Left colon (tissue), 2 donors: ENCODE results near the gene TVP23A. TPM values are rescaled to one million over a fixed set of nuclear protein-coding genes. Genes with fewer than 3 reads are reported as not detected.

Experiments
- ATAC-seq: fragments of 200-7000 bp; cut with Tn5 transposase; one replicate; pipeline ENCODE4 v1.9.1; 2020; ENCODE audit warnings: mild to moderate bottlenecking, moderate library complexity
- DNase-seq, 2 donors: peaks; one replicate each; pipeline ENCODE4 v3.0.0-alpha.2; 2020
- intact Hi-C, 2 donors: fragments of 100-400 bp; cut with DNase I in 1 of 2; cut with micrococcal nuclease in 1 of 2; formaldehyde crosslinking; loops; one replicate each; pipeline versions ENCODE4 v1.11.2 to v1.14.0; 2022; cut with DNase I, micrococcal nuclease
- total RNA-seq, 2 donors: library from RNA; stranded (reverse); fragmentation: NEBNext Ultra II Directional; extraction: Animal tissue kit (Norgen Biotek cat#: 25700); gene quantifications; one replicate each; pipeline ENCODE4 v1.2.1, GENCODE V29; 2021
- donor health status: DM: no; HTN: no; CAD: no.
- donor health status: DM: yes; HTN: yes; CAD: no.

The TVP23A gene
- total RNA-seq, 2 donors from 2014 or later, result 0.78 TPM; not detected in 1

DNA sequence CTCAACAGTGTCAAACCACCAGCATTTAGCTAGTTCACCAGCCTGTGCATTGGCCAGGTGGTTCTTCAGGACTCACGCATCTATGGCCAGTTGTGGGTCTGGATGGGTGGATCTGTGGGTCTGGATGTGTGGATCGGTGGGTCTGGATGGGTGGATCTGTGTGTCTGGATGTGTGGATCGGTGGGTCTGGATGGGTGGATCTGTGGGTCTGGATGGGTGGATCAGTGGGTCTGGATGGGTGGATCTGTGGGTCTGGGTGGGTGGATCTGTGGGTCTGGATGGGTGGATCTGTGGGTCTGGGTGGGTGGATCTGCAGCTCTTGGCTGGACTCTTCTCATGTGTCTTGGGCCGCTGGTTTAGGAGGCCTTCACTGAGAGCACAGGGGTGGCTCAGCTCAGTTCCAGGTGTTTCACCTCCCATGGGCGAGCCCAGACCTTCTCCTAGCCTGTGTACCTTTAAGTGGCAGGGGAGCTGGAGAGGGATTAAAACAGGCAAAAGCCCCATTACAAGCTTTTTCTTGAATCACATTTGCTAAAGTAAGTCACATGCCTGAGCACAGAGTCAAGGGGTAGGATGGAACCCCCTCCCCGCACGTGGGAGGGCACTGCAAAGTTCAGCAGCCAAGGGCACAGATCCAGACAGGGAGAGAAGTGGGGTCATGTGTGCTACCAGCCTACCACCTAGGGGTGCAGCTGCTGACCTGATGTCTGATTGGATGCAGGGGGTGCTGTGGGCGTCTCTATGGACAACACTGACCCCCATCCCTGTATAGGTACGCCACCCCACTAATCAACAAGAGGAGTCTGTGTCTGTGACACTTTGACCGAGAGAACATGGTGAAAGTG is 78.4 kb downstream of the TVP23A start:
- no peak for DNase-seq
- intact Hi-C loops, result loop anchor here in 1 of 2 donors (10.0 kb wide), 1 partner anchor 175 kb away; no protein-coding TSS in a partner anchor
- ATAC-seq, result no peak

DNA sequence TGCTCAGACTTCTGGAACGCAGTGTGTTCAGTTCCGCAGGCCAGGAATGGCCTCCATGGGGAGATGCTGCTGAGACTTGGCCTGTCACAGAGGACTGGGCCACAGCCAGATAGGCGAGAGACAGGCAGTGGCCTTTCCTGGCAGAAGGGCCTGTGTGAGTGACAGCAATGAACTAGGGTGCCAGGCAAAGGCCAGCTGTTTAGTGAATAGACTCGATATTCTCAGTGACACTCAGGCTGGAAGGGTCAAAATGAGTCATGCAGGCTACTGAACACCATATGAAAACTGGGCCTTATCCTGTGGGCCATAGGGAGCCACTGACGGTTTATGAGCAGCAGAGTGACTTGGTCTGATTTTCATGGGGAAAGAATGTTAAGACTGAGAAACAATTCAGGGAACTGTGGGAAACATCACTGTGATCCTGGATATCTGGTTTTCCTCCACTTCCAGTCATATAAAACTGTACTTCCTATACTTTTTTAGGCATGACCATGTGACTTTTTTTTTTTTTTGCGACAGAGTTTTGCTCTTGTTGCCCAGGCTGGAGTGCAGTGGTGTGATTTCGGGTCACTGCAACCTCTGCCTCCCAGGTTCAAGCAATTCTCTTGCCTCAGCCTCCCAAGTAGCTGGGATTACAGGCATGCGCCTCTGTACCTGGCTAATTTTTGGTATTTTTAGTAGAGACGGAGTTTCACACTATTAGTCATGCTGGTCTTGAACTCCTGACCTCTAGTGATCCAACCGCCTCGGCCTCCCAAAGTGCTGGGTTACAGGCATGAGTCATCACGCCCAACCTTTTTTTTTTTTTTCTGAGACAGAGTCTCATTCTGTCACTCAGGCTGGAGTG is 80.1 kb downstream of the TVP23A start:
- DNase-seq, result peak; percentile 26 to 46
- intact Hi-C loops, result no loop called here
- peak; percentile 38 for ATAC-seq

DNA sequence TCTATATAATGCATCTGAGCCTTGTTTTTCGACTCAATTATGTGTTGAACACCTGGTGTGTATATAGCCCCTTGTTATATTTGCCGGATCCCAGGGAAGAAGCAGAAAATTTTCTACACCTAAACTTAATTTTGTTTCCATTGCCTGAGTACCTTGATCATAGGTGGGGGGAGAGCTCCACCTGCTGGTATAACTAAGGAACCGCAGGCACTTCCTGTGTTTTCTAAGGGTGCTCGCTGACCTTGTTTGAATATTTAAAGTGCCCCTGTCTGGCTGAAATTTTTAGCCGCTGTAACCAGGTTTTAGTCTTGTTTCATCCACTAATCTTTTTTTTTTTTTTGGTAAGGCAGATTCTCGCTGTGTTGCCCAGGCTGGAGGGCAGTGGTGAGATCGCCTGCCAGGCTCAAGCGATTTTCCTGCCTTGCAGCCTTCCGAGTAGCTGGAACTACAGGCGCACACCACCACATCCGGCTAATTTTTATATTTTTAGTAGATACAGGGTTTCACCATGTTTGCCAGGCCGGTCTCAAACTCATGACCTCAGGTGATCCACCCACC is 81.4 kb downstream of the TVP23A start:
- DNase-seq (peak; percentile 35 to 51), ATAC-seq (peak; percentile 86)
- intact Hi-C loops, result loop anchor here in 1 of 2 donors (2.0 kb wide), 1 partner anchor 222 kb away; no protein-coding TSS in a partner anchor

GRCh38 chr16:10731790-10732189 is 86.8 kb downstream of the TVP23A start:
- ATAC-seq (no peak), DNase-seq (no peak)
- intact Hi-C loops, result no loop called here

GRCh38 chr16:10729104-10730048 is 89.2 kb downstream of the TVP23A start:
- ATAC-seq (peak; percentile 89), DNase-seq (no peak)
- intact Hi-C loops, result no loop called here

- intact Hi-C loops, result no loop called here
- ATAC-seq (no peak), DNase-seq (no peak)
Observed at GRCh38 chr16:10728003-10728887, 90.3 kb downstream of the TVP23A start.

Other genes with a start within 250 kb of the TVP23A start
- gene EMP2, start 238.2 kb downstream of the TVP23A start, total RNA-seq, result 100 to 1,000 TPM; 107 to 111 TPM
- gene TEKT5, start 123.9 kb downstream of the TVP23A start, total RNA-seq, result under 1 TPM; 0.50 to 0.52 TPM
- 10 to 100 TPM; 24.2 to 29.3 TPM for gene NUBP1, start 75.0 kb downstream of the TVP23A start, total RNA-seq
- 10 to 100 TPM in 1 of 2 donors, 1 to 10 TPM in 1; 4.9 to 10.2 TPM for gene CIITA, start 58.4 kb upstream of the TVP23A start, total RNA-seq
- 10 to 100 TPM; 22.9 to 24.6 TPM for gene DEXI, start 123.7 kb upstream of the TVP23A start, total RNA-seq
- 10 to 100 TPM; 27.3 to 41.6 TPM for gene CLEC16A, start 125.8 kb upstream of the TVP23A start, total RNA-seq